Caco-2 (cell line): ENCODE data around the gene NELL2. TPM values are rescaled to one million over a fixed set of nuclear protein-coding genes. Genes with fewer than 3 reads are reported as not detected.
"Not testable (repeated sequence)": the region's sequence is repeated elsewhere in the genome, so short reads cannot be mapped to it uniquely, and the experiment has no call there.

Source experiments
- BruUV-seq: library from RNA; stranded (reverse); fragments of 400-500 nt; replicated peaks from 2 replicates; lab custom pipeline; 2021; lab: Mats Ljungman, UMichigan
- CTCF ChIA-PET: fragments of 300-600 bp; sonication (Branson Sonifier 250); formaldehyde crosslinking; loops from one replicate; lab custom pipeline; 2022; ENCODE audit warnings: antibody characterized with exemption; lab: Charles Lee
- POLR2A ChIA-PET: fragments of 300-600 bp; sonication (Branson Sonifier 250); formaldehyde crosslinking; loops from one replicate; lab custom pipeline; 2022; ENCODE audit warnings: antibody characterized with exemption; lab: Charles Lee
- DNase-seq, 2 experiments: peaks; one replicate each; pipeline versions ENCODE4 v3.0.0 to v3.0.0-alpha.2; 2020 to 2022
- H3K27me3 ChIP-seq: replicated peaks from 2 replicates; pipeline ENCODE4 v1.6.0; 2011; ENCODE audit warnings: low read length; ENCODE audit not compliant: control insufficient read depth, insufficient read depth
- H3K36me3 ChIP-seq: 2 replicates; pipeline ENCODE4 v1.5.1; 2011; ENCODE audit warnings: low read length; ENCODE audit not compliant: control insufficient read depth, insufficient read depth
- H3K4me1 ChIP-seq: fragments of 250-450 bp; sonication (Bioruptor Pico); 2 replicates; pipeline ENCODE4 v1.5.1; 2020; ENCODE audit warnings: mild to moderate bottlenecking
- H3K4me3 ChIP-seq: 2 replicates; pipeline ENCODE4 v1.5.1; 2011; ENCODE audit warnings: low read depth, mild to moderate bottlenecking, control low read depth, low read length
- H3K9me3 ChIP-seq: fragments of 250-450 bp; sonication (Bioruptor Pico); 2 replicates; pipeline ENCODE4 v1.5.1; 2020; ENCODE audit warnings: mild to moderate bottlenecking, moderate library complexity
- H3K27ac Mint-ChIP-seq: one replicate; pipeline ENCODE4 v1.8.0; 2022; ENCODE audit warnings: mixed read lengths; ENCODE audit not compliant: unreplicated experiment
- H3K27me3 Mint-ChIP-seq: one replicate; pipeline ENCODE4 v1.8.0; 2022; ENCODE audit warnings: mixed read lengths; ENCODE audit not compliant: insufficient read depth, unreplicated experiment
- H3K36me3 Mint-ChIP-seq: one replicate; pipeline ENCODE4 v1.8.0; 2022; ENCODE audit warnings: mild to moderate bottlenecking, mixed read lengths; ENCODE audit not compliant: insufficient read depth, unreplicated experiment
- H3K4me1 Mint-ChIP-seq: one replicate; pipeline ENCODE4 v1.8.0; 2022; ENCODE audit warnings: low read depth, mixed read lengths; ENCODE audit not compliant: unreplicated experiment
- H3K4me3 Mint-ChIP-seq: one replicate; pipeline ENCODE4 v1.8.0; 2022; ENCODE audit warnings: mild to moderate bottlenecking, moderate library complexity, mixed read lengths; ENCODE audit not compliant: unreplicated experiment
- H3K9me3 Mint-ChIP-seq: one replicate; pipeline ENCODE4 v1.8.0; 2022; ENCODE audit warnings: mixed read lengths; ENCODE audit not compliant: unreplicated experiment
- CTCF ChIP-seq, 2 experiments: fragments of 200-600 bp in 1 of 2; IDR thresholded peaks; 1 replicate in 1 of 2; 2 replicates in 1 of 2; pipeline versions ENCODE4 v1.5.1 to v1.8.0; 2011 to 2022; ENCODE audit warnings: antibody characterized with exemption in 1 of 2, control low read depth in 1 of 2, inconsistent platforms in 1 of 2, low read depth in 1 of 2, low read length in 1 of 2, mild to moderate bottlenecking in 1 of 2, moderate library complexity in 1 of 2; ENCODE audit not compliant: insufficient read depth in 1 of 2, severe bottlenecking in 1 of 2, unreplicated experiment in 1 of 2
- intact Hi-C: fragments of 100-400 bp; cut with micrococcal nuclease; formaldehyde crosslinking; loops from one replicate; pipeline ENCODE4 v1.10.0; 2022; ENCODE audit not compliant: unreplicated experiment
- total RNA-seq: library from RNA; stranded (reverse); gene quantifications from 2 replicates; pipeline ENCODE4 v1.2.3, GENCODE V29; 2022

The NELL2 gene
- total RNA-seq, 1 experiment from 2014 or later: 0.70 TPM

DNA sequence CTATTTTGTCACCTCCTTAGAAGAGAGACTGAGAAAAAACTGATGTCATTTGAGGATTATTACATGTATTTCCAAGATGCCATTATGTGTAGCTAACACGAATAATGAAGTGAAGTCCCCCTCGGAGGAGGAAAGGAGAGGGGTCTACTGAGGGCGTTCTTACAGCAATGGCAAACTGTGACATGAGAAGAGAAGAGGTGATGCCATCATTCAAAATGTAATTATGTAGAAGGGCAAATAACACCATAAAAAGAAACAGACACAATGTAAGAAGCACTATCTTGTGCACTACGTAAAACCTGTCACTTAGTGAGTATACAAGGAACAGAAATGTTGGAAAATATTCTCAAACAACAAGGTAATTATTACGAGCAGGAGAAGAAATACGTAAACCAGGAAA lies 126.5 kb downstream of the NELL2 start:
- no peak for TF ChIP-seq CTCF (IDR thresholded peaks at IDR 0.05; ENCODE audit: insufficient read depth in 1 of 2, low read depth in 1 of 2, low read length in 1 of 2, severe bottlenecking in 1 of 2, unreplicated experiment in 1 of 2)
- ChIA-PET CTCF (no interaction called here), POLR2A (no interaction called here)
- H3K27ac Mint-ChIP-seq: no peak overlapping the region
- H3K4me3 Mint-ChIP-seq: no peak overlapping the region
- DNase-seq: no peak
- H3K27me3 Mint-ChIP-seq: peaks cover 6% of the 10 kb centered on the region
- no peaks in the 10 kb centered on the region for H3K27me3 ChIP-seq
- no peaks in the 10 kb centered on the region for H3K36me3 Mint-ChIP-seq
- H3K9me3 ChIP-seq: no peaks in the 10 kb centered on the region
- H3K4me1 ChIP-seq: no peaks in the 10 kb centered on the region
- no TSS peak for BruUV-seq
- no peaks in the 10 kb centered on the region for H3K4me1 Mint-ChIP-seq
- no peaks in the 10 kb centered on the region for H3K9me3 Mint-ChIP-seq
- no peak overlapping the region for H3K4me3 ChIP-seq
- intact Hi-C loops: no loop called here
- H3K36me3 ChIP-seq: no peaks in the 10 kb centered on the region

DNA sequence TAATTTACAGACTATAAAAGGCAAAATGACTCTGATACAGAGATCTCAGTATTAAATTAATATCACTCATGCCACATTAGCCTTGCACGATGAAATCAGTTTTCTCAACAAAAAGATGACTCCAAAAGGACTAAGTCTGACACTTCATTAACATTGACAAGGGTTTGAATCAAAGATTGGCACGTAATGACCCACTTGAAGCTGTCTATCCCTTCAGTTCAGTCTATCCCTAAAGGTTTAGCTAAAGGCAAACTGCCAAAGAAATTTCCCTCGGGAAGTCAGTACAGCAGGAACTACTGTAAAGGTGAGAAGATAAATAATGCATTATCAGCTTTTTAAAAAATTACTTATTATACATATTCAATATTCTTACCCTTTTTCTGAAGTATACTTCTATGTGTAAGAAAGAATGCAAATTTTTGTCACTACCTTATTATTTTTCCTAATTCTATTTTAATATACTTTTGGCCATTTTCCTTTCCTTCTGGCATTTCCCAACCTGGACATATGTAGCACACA lies 127.1 kb downstream of the NELL2 start:
- Histone ChIP-seq H3K4me3 (no peak overlapping the region), H3K27me3 (no peaks in the 10 kb centered on the region), H3K4me1 (no peaks in the 10 kb centered on the region), H3K9me3 (no peaks in the 10 kb centered on the region), H3K36me3 (no peaks in the 10 kb centered on the region)
- no peak for DNase-seq
- Mint-ChIP-seq H3K27ac (no peak overlapping the region), H3K9me3 (no peaks in the 10 kb centered on the region), H3K27me3 (peaks cover 6% of the 10 kb centered on the region), H3K36me3 (no peaks in the 10 kb centered on the region), H3K4me1 (no peaks in the 10 kb centered on the region), H3K4me3 (no peak overlapping the region)
- no peak for TF ChIP-seq CTCF (IDR thresholded peaks at IDR 0.05; ENCODE audit: insufficient read depth in 1 of 2, low read depth in 1 of 2, low read length in 1 of 2, severe bottlenecking in 1 of 2, unreplicated experiment in 1 of 2)
- CTCF ChIA-PET: no interaction called here
- POLR2A ChIA-PET: no interaction called here
- intact Hi-C loops: no loop called here
- BruUV-seq: no TSS peak

- BruUV-seq, H3K9me3 Mint-ChIP-seq, DNase-seq, H3K36me3 Mint-ChIP-seq, H3K4me1 Mint-ChIP-seq, H3K27me3 ChIP-seq, H3K4me3 ChIP-seq, H3K4me3 Mint-ChIP-seq, CTCF ChIA-PET, H3K4me1 ChIP-seq, H3K27ac Mint-ChIP-seq, intact Hi-C loops, POLR2A ChIA-PET, H3K36me3 ChIP-seq, H3K9me3 ChIP-seq, H3K27me3 Mint-ChIP-seq: not testable (repeated sequence)
Observed at GRCh38 chr12:44741292-44741980, 134.7 kb downstream of the NELL2 start.
